ENCODE data around the gene CHD1L. TPM values are rescaled to one million over a fixed set of nuclear protein-coding genes. Genes with fewer than 3 reads are reported as not detected.
"Not testable (repeated sequence)": the region's sequence is repeated elsewhere in the genome, so short reads cannot be mapped to it uniquely, and the experiment has no call there.

CHD1L gene
- 34.9 TPM for polyA plus RNA-seq (2013, experiment 1 of 2; ENCODE audit: insufficient read length)
- polyA plus RNA-seq (2013, experiment 2 of 2; ENCODE audit: insufficient read length), result 34.4 TPM

- DNase-seq, result peak; percentile 95
Observed at GRCh38 chr1:147242449-147243227, at the start of gene CHD1L. Gene CHD1L, plus strand, starts transcription at chr1:147242684. Its CDS starts 20 bp downstream, at chr1:147242704.

GRCh38 chr1:147197324-147197723 is 45.2 kb upstream of the CHD1L start:
- not testable (repeated sequence) for DNase-seq

- peak; percentile 3 for DNase-seq
Observed at GRCh38 chr1:147201276-147201675, 41.2 kb upstream of the CHD1L start.

GRCh38 chr1:147201786-147202185 is 40.7 kb upstream of the CHD1L start:
- no peak for DNase-seq

GRCh38 chr1:147202576-147202975 is 39.9 kb upstream of the CHD1L start:
- peak; percentile 1 for DNase-seq

- DNase-seq, result no peak
Observed at GRCh38 chr1:147204080-147204479, 38.4 kb upstream of the CHD1L start.

- DNase-seq, result no peak
Observed at GRCh38 chr1:147207192-147207591, 35.3 kb upstream of the CHD1L start.

- DNase-seq, result no peak
Observed at GRCh38 chr1:147208619-147209018, 33.9 kb upstream of the CHD1L start.

GRCh38 chr1:147209825-147210821 is 32.4 kb upstream of the CHD1L start:
- DNase-seq, result no peak

- DNase-seq, result no peak
Observed at GRCh38 chr1:147210987-147211386, 31.5 kb upstream of the CHD1L start.

GRCh38 chr1:147211577-147211976 is 30.9 kb upstream of the CHD1L start:
- no peak for DNase-seq

- DNase-seq, result no peak
Observed at GRCh38 chr1:147213271-147213670, 29.2 kb upstream of the CHD1L start.

- DNase-seq, result peak; percentile 1
Observed at GRCh38 chr1:147214325-147214724, 28.2 kb upstream of the CHD1L start.

- DNase-seq, result peak; percentile 42
Observed at GRCh38 chr1:147214842-147215539, 27.5 kb upstream of the CHD1L start.

GRCh38 chr1:147215540-147215916 is 27.0 kb upstream of the CHD1L start:
- no peak for DNase-seq

- DNase-seq, result no peak
Observed at GRCh38 chr1:147216124-147216523, 26.4 kb upstream of the CHD1L start.

- DNase-seq, result no peak
Observed at GRCh38 chr1:147217141-147217540, 25.3 kb upstream of the CHD1L start.

GRCh38 chr1:147218606-147219005 is 23.9 kb upstream of the CHD1L start:
- no peak for DNase-seq

GRCh38 chr1:147223740-147224615 is 18.5 kb upstream of the CHD1L start:
- no peak for DNase-seq

GRCh38 chr1:147225193-147225730 is 17.2 kb upstream of the CHD1L start, which contains the start of gene FMO5:
Gene FMO5, minus strand, starts transcription at chr1:147225339. Its CDS starts 310 bp downstream, at chr1:147225029.
- peak; percentile 55 for DNase-seq

GRCh38 chr1:147231032-147231431 is 11.5 kb upstream of the CHD1L start:
- DNase-seq, result not testable (repeated sequence)

All from fibroblast of skin of scalp (primary cell).